GM23338 (cell line): ENCODE data around the gene GPATCH3.

ENCODE experiments used
- CTCF ChIP-seq, 2 experiments: fragments of 200-600 bp in 1 of 2; sonication (generic) in 1 of 2; conservative IDR thresholded peaks; 2 replicates each; pipeline versions ENCODE4 v1.5.1 to v1.6.1; 2016 to 2017; ENCODE audit warnings: antibody characterized with exemption in 2 of 2, low read depth in 2 of 2, mild to moderate bottlenecking in 2 of 2, moderate library complexity in 1 of 2
- ETS1 ChIP-seq: IDR thresholded peaks from 2 replicates; pipeline ENCODE4 v1.6.1; 2016; ENCODE audit warnings: antibody characterized with exemption
- EZH2 ChIP-seq: fragments of 200-600 bp; sonication (generic); IDR thresholded peaks from one replicate; pipeline ENCODE4 v1.8.0; 2017; ENCODE audit warnings: antibody characterized with exemption, mild to moderate bottlenecking, low read depth; ENCODE audit not compliant: unreplicated experiment
- NANOG ChIP-seq: IDR thresholded peaks from 2 replicates; pipeline ENCODE4 v1.6.1; 2016; ENCODE audit warnings: antibody characterized with exemption, borderline replicate concordance
- POLR2AphosphoS5 ChIP-seq: IDR thresholded peaks from 2 replicates; pipeline ENCODE4 v1.6.1; 2016; ENCODE audit warnings: antibody characterized with exemption, low read depth
- REST ChIP-seq: IDR thresholded peaks from one replicate; pipeline ENCODE4 v1.6.1; 2018; ENCODE audit warnings: antibody characterized with exemption; ENCODE audit not compliant: unreplicated experiment

- TF ChIP-seq CTCF (conservative IDR thresholded peaks at IDR 0.05; ENCODE audit: low read depth in 2 of 2) (no peak), EZH2 (no peak), NANOG (no peak), ETS1 (no peak), POLR2AphosphoS5 (no peak), REST (no peak)
Observed at GRCh38 chr1:26882696-26883463, 17.4 kb downstream of the GPATCH3 start.
